ENCODE data around the gene CEP85L.
"Not testable (repeated sequence)": the region's sequence is repeated elsewhere in the genome, so short reads cannot be mapped to it uniquely, and the experiment has no call there.

Gene CEP85L

GRCh38 chr6:118495485-118496280 is 155.7 kb downstream of the CEP85L start:
- DNase-seq (ENCODE audit: low read depth), result no peak

- no peak for DNase-seq (ENCODE audit: low read depth)
Observed at GRCh38 chr6:118494091-118494490, 157.3 kb downstream of the CEP85L start.

GRCh38 chr6:118489990-118490389 is 161.4 kb downstream of the CEP85L start:
- no peak for DNase-seq (ENCODE audit: low read depth)

GRCh38 chr6:118488631-118489030 is 162.8 kb downstream of the CEP85L start:
- no peak for DNase-seq (ENCODE audit: low read depth)

GRCh38 chr6:118485601-118486550 is 165.5 kb downstream of the CEP85L start:
- no peak for DNase-seq (ENCODE audit: low read depth)

- DNase-seq (ENCODE audit: low read depth), result no peak
Observed at GRCh38 chr6:118476551-118476950, 174.8 kb downstream of the CEP85L start.

- DNase-seq (ENCODE audit: low read depth), result no peak
Observed at GRCh38 chr6:118473266-118473665, 178.1 kb downstream of the CEP85L start.

- no peak for DNase-seq (ENCODE audit: low read depth)
Observed at GRCh38 chr6:118469468-118469867, 181.9 kb downstream of the CEP85L start.

GRCh38 chr6:118468682-118469465 is 182.5 kb downstream of the CEP85L start:
- DNase-seq (ENCODE audit: low read depth), result no peak

GRCh38 chr6:118467181-118467580 is 184.2 kb downstream of the CEP85L start:
- no peak for DNase-seq (ENCODE audit: low read depth)

- DNase-seq (ENCODE audit: low read depth), result no peak
Observed at GRCh38 chr6:118464620-118465019, 186.8 kb downstream of the CEP85L start.

- DNase-seq (ENCODE audit: low read depth), result no peak
Observed at GRCh38 chr6:118460958-118461470, 190.4 kb downstream of the CEP85L start.

- no peak for DNase-seq (ENCODE audit: low read depth)
Observed at GRCh38 chr6:118456982-118457381, 194.4 kb downstream of the CEP85L start.

GRCh38 chr6:118451839-118452238 is 199.6 kb downstream of the CEP85L start:
- DNase-seq (ENCODE audit: low read depth), result no peak

- DNase-seq (ENCODE audit: low read depth), result no peak
Observed at GRCh38 chr6:118444796-118445195, 206.6 kb downstream of the CEP85L start.

GRCh38 chr6:118436482-118436881 is 214.9 kb downstream of the CEP85L start:
- DNase-seq (ENCODE audit: low read depth), result no peak

- DNase-seq (ENCODE audit: low read depth), result not testable (repeated sequence)
Observed at GRCh38 chr6:118434147-118434546, 217.2 kb downstream of the CEP85L start.

GRCh38 chr6:118421312-118421711 is 230.1 kb downstream of the CEP85L start:
- not testable (repeated sequence) for DNase-seq (ENCODE audit: low read depth)

GRCh38 chr6:118419448-118420394 is 231.7 kb downstream of the CEP85L start:
- DNase-seq (ENCODE audit: low read depth), result no peak
